Measurements from ENCODE around the gene LASP1. TPM values are rescaled to one million over a fixed set of nuclear protein-coding genes. Genes with fewer than 3 reads are reported as not detected.

LASP1 gene
- polyA plus RNA-seq, 2 donors, result 26.5 to 33.0 TPM

GRCh38 chr17:38896346-38896954 is 26.6 kb downstream of the LASP1 start:
- Histone ChIP-seq H3K9me3 (ENCODE audit: control insufficient read depth in 2 of 2, insufficient read depth in 1 of 2, low read depth in 1 of 2, low read length in 1 of 2) (peaks cover 0 to 2% of the 10 kb centered on the region in 2 donors), H3K4me3 (ENCODE audit: low read depth in 1 of 2, low read length in 2 of 2) (no peak overlapping the region), H3K4me1 (ENCODE audit: control insufficient read depth in 2 of 2, insufficient read depth in 2 of 2, low read length in 1 of 2) (peaks cover 3 to 19% of the 10 kb centered on the region in 2 donors), H3K36me3 (ENCODE audit: control insufficient read depth in 2 of 2, insufficient read depth in 2 of 2, low read length in 1 of 2) (peaks cover 10 to 37% of the 10 kb centered on the region in 2 donors), H3K27ac (ENCODE audit: low read depth in 2 of 2, low read length in 1 of 2) (peak overlapping the region; percentile 4 to 31), H3K27me3 (ENCODE audit: control insufficient read depth in 1 of 2, insufficient read depth in 2 of 2, low read length in 2 of 2) (no peaks in the 10 kb centered on the region)
- WGBS, 2 donors, result 64 to 69% methylated on average over 13 of the region's 13 CpGs

DNA sequence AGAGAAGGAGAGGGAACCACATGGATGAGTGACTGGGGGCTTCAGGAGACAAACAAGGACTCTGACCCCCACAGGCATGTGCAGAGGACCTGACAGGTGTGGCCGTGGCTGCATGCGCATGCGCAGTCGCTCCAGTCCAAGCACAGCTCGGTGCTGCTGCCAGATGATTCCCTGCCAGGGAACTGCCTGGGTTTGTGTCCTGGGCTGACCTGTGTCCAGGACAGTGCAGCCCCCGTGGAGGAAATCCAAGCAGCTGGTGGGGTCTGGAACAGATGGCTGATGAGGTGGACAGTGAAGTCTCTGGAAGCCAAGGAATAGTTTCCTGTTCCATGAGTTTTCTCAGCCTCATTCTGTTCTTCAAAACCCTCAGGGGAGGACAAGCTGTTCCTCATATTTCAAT is 27.3 kb downstream of the LASP1 start:
- H3K36me3 ChIP-seq (ENCODE audit: control insufficient read depth in 2 of 2, insufficient read depth in 2 of 2, low read length in 1 of 2), result peaks cover 10 to 35% of the 10 kb centered on the region in 2 donors
- peaks cover 3 to 19% of the 10 kb centered on the region in 2 donors for H3K4me1 ChIP-seq (ENCODE audit: control insufficient read depth in 2 of 2, insufficient read depth in 2 of 2, low read length in 1 of 2)
- H3K27me3 ChIP-seq (ENCODE audit: control insufficient read depth in 1 of 2, insufficient read depth in 2 of 2, low read length in 2 of 2), result no peaks in the 10 kb centered on the region
- peak overlapping the region in 1 of 2 donors; percentile 64 for H3K27ac ChIP-seq (ENCODE audit: low read depth in 2 of 2, low read length in 1 of 2)
- peaks cover 0 to 2% of the 10 kb centered on the region in 2 donors for H3K9me3 ChIP-seq (ENCODE audit: control insufficient read depth in 2 of 2, insufficient read depth in 1 of 2, low read depth in 1 of 2, low read length in 1 of 2)
- H3K4me3 ChIP-seq (ENCODE audit: low read depth in 1 of 2, low read length in 2 of 2), result no peak overlapping the region
- WGBS, 2 donors, result 44 to 49% methylated on average over 6 of the region's 6 CpGs

DNA sequence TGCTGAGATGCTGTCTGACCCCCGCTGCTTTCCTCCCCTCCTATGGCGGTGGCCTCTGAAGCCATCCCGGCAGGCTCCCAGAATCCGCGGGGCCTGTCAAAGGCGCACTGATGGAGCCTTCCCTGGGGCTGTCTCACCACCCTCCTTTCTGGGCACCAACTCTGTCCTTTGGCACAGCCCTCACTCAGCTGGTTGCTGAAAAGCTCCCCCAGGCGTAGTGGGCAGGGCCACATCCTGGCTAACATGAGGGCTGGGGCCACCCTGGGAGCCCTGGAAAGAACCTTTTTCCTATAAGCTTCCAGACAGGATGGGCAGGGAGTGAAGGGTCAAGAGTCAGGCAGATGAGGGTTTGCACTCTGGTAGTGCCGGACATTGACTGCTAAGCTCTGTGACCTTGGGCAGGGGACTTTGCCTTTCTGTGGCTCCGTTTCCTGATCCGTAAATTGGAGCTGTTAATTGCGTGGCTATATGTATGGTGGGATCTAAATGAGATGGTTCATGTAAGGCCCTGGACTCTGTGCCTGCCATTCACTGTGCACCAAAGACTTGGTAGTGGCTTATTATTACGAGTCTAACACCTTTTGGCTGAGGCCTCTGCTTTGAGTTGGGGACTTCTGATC is 27.9 kb downstream of the LASP1 start:
- 55 to 61% methylated on average over 12 of the region's 12 CpGs for WGBS, 2 donors
- Histone ChIP-seq H3K27me3 (ENCODE audit: control insufficient read depth in 1 of 2, insufficient read depth in 2 of 2, low read length in 2 of 2) (no peaks in the 10 kb centered on the region), H3K9me3 (ENCODE audit: control insufficient read depth in 2 of 2, insufficient read depth in 1 of 2, low read depth in 1 of 2, low read length in 1 of 2) (peaks cover 0 to 2% of the 10 kb centered on the region in 2 donors), H3K36me3 (ENCODE audit: control insufficient read depth in 2 of 2, insufficient read depth in 2 of 2, low read length in 1 of 2) (peaks cover 10 to 31% of the 10 kb centered on the region in 2 donors), H3K4me3 (ENCODE audit: low read depth in 1 of 2, low read length in 2 of 2) (no peak overlapping the region), H3K27ac (ENCODE audit: low read depth in 2 of 2, low read length in 1 of 2) (peak overlapping the region; percentile 64 to 73), H3K4me1 (ENCODE audit: control insufficient read depth in 2 of 2, insufficient read depth in 2 of 2, low read length in 1 of 2) (peaks cover 3 to 18% of the 10 kb centered on the region in 2 donors)

GRCh38 chr17:38898291-38898679 is 28.4 kb downstream of the LASP1 start:
- H3K4me1 ChIP-seq (ENCODE audit: control insufficient read depth in 2 of 2, insufficient read depth in 2 of 2, low read length in 1 of 2), result peaks cover 3 to 15% of the 10 kb centered on the region in 2 donors
- H3K27me3 ChIP-seq (ENCODE audit: control insufficient read depth in 1 of 2, insufficient read depth in 2 of 2, low read length in 2 of 2), result no peaks in the 10 kb centered on the region
- 47 to 58% methylated on average over 9 of the region's 9 CpGs for WGBS, 2 donors
- H3K4me3 ChIP-seq (ENCODE audit: low read depth in 1 of 2, low read length in 2 of 2), result no peak overlapping the region
- H3K27ac ChIP-seq (ENCODE audit: low read depth in 2 of 2, low read length in 1 of 2), result peak overlapping the region; percentile 64 to 73
- peaks cover 0 to 2% of the 10 kb centered on the region in 2 donors for H3K9me3 ChIP-seq (ENCODE audit: control insufficient read depth in 2 of 2, insufficient read depth in 1 of 2, low read depth in 1 of 2, low read length in 1 of 2)
- H3K36me3 ChIP-seq (ENCODE audit: control insufficient read depth in 2 of 2, insufficient read depth in 2 of 2, low read length in 1 of 2), result peaks cover 10 to 26% of the 10 kb centered on the region in 2 donors

DNA sequence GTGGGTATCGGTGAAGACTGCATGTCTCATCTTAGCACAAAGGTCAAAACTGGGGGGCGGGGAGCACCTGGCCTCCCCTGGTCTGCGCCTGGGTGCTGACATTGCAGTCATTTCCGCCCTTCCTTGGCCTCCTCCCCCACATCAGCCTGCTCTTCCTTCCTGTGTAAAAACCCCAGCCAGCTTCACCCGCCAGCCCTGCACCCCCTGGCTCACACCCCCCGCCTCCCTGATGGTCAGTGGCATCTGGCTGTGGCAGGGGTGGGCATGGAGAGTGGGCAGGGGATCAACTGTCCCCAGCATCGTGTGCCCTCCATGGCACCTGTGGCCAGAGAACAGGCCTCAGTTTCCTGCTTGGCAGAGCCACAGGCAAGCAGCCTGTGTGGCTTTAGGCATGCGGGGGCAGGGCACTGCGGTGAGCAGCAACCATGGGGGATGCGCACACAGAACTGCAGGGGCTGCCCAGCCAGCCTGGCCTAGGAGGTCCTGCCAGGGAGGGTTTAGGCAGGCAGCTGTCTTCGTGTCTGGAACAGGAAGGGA is 29.0 kb downstream of the LASP1 start:
- Histone ChIP-seq H3K36me3 (ENCODE audit: control insufficient read depth in 2 of 2, insufficient read depth in 2 of 2, low read length in 1 of 2) (peaks cover 6 to 22% of the 10 kb centered on the region in 2 donors), H3K4me1 (ENCODE audit: control insufficient read depth in 2 of 2, insufficient read depth in 2 of 2, low read length in 1 of 2) (peaks cover 3 to 11% of the 10 kb centered on the region in 2 donors)
- WGBS, 2 donors, result 61 to 68% methylated on average over 11 of the region's 11 CpGs

DNA sequence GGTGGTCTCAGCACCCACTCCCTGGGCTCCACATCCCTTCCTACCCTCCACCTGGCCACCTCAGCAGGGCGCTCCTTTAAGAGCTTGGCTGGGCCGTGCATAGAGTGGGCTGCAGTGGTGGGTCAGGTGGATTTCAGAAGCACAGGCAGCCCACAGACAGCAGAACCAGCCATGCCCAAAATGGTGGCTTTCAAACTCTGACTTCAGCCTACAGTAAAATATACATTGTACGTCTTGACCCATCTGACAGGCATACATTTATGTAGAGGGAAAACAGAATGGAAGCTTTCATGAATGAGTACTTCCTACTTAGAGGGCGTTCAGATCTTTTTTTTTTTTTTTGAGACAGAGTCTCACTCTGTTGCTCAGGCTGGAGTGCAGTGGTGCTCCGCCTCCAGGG is 29.6 kb downstream of the LASP1 start:
- H3K9me3 ChIP-seq (ENCODE audit: control insufficient read depth in 2 of 2, insufficient read depth in 1 of 2, low read depth in 1 of 2, low read length in 1 of 2), result peaks cover 0 to 2% of the 10 kb centered on the region in 2 donors
- peaks cover 3 to 11% of the 10 kb centered on the region in 2 donors for H3K4me1 ChIP-seq (ENCODE audit: control insufficient read depth in 2 of 2, insufficient read depth in 2 of 2, low read length in 1 of 2)
- peak overlapping the region; percentile 47 to 73 for H3K27ac ChIP-seq (ENCODE audit: low read depth in 2 of 2, low read length in 1 of 2)
- no peak overlapping the region for H3K4me3 ChIP-seq (ENCODE audit: low read depth in 1 of 2, low read length in 2 of 2)
- H3K27me3 ChIP-seq (ENCODE audit: control insufficient read depth in 1 of 2, insufficient read depth in 2 of 2, low read length in 2 of 2), result no peaks in the 10 kb centered on the region
- H3K36me3 ChIP-seq (ENCODE audit: control insufficient read depth in 2 of 2, insufficient read depth in 2 of 2, low read length in 1 of 2), result peaks cover 6 to 22% of the 10 kb centered on the region in 2 donors
- WGBS, 2 donors, result 77 to 80% methylated on average over 5 of the region's 5 CpGs

More for the DNA sequence above, 29.0 kb downstream of the LASP1 start:
- peaks cover 0 to 2% of the 10 kb centered on the region in 2 donors for H3K9me3 ChIP-seq (ENCODE audit: control insufficient read depth in 2 of 2, insufficient read depth in 1 of 2, low read depth in 1 of 2, low read length in 1 of 2)
- no peak overlapping the region for H3K4me3 ChIP-seq (ENCODE audit: low read depth in 1 of 2, low read length in 2 of 2)
- H3K27ac ChIP-seq (ENCODE audit: low read depth in 2 of 2, low read length in 1 of 2), result peak overlapping the region; percentile 64 to 73
- no peaks in the 10 kb centered on the region for H3K27me3 ChIP-seq (ENCODE audit: control insufficient read depth in 1 of 2, insufficient read depth in 2 of 2, low read length in 2 of 2)

- H3K9me3 ChIP-seq (ENCODE audit: control insufficient read depth in 2 of 2, insufficient read depth in 1 of 2, low read depth in 1 of 2, low read length in 1 of 2), result no peaks in the 10 kb centered on the region
- 40 to 44% methylated on average over 10 of the region's 10 CpGs for WGBS, 2 donors
- H3K4me3 ChIP-seq (ENCODE audit: low read depth in 1 of 2, low read length in 2 of 2), result no peak overlapping the region
- H3K36me3 ChIP-seq (ENCODE audit: control insufficient read depth in 2 of 2, insufficient read depth in 2 of 2, low read length in 1 of 2), result peaks cover 2 to 22% of the 10 kb centered on the region in 2 donors
- peaks cover 3 to 11% of the 10 kb centered on the region in 2 donors for H3K4me1 ChIP-seq (ENCODE audit: control insufficient read depth in 2 of 2, insufficient read depth in 2 of 2, low read length in 1 of 2)
- no peaks in the 10 kb centered on the region for H3K27me3 ChIP-seq (ENCODE audit: control insufficient read depth in 1 of 2, insufficient read depth in 2 of 2, low read length in 2 of 2)
- peak overlapping the region; percentile 38 to 43 for H3K27ac ChIP-seq (ENCODE audit: low read depth in 2 of 2, low read length in 1 of 2)
These were observed 31.3 kb downstream of the LASP1 start for GRCh38 chr17:38900978-38901656.

GRCh38 chr17:38903404-38903803 is 33.5 kb downstream of the LASP1 start:
- no peak overlapping the region for H3K4me3 ChIP-seq (ENCODE audit: low read depth in 1 of 2, low read length in 2 of 2)
- no peaks in the 10 kb centered on the region for H3K9me3 ChIP-seq (ENCODE audit: control insufficient read depth in 2 of 2, insufficient read depth in 1 of 2, low read depth in 1 of 2, low read length in 1 of 2)
- peaks cover 1 to 12% of the 10 kb centered on the region in 2 donors for H3K4me1 ChIP-seq (ENCODE audit: control insufficient read depth in 2 of 2, insufficient read depth in 2 of 2, low read length in 1 of 2)
- 86 to 93% methylated on average over 6 of the region's 6 CpGs for WGBS, 2 donors
- H3K27ac ChIP-seq (ENCODE audit: low read depth in 2 of 2, low read length in 1 of 2), result no peak overlapping the region
- H3K27me3 ChIP-seq (ENCODE audit: control insufficient read depth in 1 of 2, insufficient read depth in 2 of 2, low read length in 2 of 2), result no peaks in the 10 kb centered on the region
- peaks cover 2 to 22% of the 10 kb centered on the region in 2 donors for H3K36me3 ChIP-seq (ENCODE audit: control insufficient read depth in 2 of 2, insufficient read depth in 2 of 2, low read length in 1 of 2)

DNA sequence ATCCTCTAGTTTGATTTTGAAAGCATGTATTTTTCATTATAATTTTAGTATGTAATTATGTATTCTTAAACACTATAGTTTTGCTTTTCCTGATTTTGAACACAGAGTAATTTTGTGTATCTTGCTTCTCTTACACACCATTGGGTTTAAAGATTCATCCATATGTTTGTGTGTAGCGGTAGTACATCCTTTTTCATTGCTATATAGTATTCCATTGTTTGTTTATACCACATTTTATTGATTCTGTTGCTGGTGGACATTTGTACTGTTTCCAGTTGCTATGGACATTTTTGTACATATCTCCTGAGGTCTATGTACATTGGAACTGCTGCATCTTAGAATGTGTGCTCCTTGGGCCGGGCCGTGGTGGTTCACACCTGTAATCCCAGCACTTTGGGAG is 35.0 kb downstream of the LASP1 start:
- Histone ChIP-seq H3K36me3 (ENCODE audit: control insufficient read depth in 2 of 2, insufficient read depth in 2 of 2, low read length in 1 of 2) (peaks cover 0 to 12% of the 10 kb centered on the region in 2 donors), H3K4me1 (ENCODE audit: control insufficient read depth in 2 of 2, insufficient read depth in 2 of 2, low read length in 1 of 2) (peaks cover 4 to 16% of the 10 kb centered on the region in 2 donors), H3K27ac (ENCODE audit: low read depth in 2 of 2, low read length in 1 of 2) (no peak overlapping the region), H3K4me3 (ENCODE audit: low read depth in 1 of 2, low read length in 2 of 2) (no peak overlapping the region), H3K27me3 (ENCODE audit: control insufficient read depth in 1 of 2, insufficient read depth in 2 of 2, low read length in 2 of 2) (no peaks in the 10 kb centered on the region), H3K9me3 (ENCODE audit: control insufficient read depth in 2 of 2, insufficient read depth in 1 of 2, low read depth in 1 of 2, low read length in 1 of 2) (no peaks in the 10 kb centered on the region)
- 94 to 96% methylated on average over 3 of the region's 3 CpGs for WGBS, 2 donors
